ENCODE measurements around the gene HEG1.

HEG1 gene

GRCh38 chr3:125014570-125015179, 41.1 kb downstream of the HEG1 start:
- DNase-seq (ENCODE audit: low read depth), result no peak

- DNase-seq (ENCODE audit: low read depth), result no peak
Observed at GRCh38 chr3:125013095-125013494, 42.7 kb downstream of the HEG1 start.

- DNase-seq (ENCODE audit: low read depth), result no peak
Observed at GRCh38 chr3:125011941-125012340, 43.9 kb downstream of the HEG1 start.

- DNase-seq (ENCODE audit: low read depth), result no peak
Observed at GRCh38 chr3:125010393-125010792, 45.4 kb downstream of the HEG1 start.

GRCh38 chr3:125008766-125009165, 47.0 kb downstream of the HEG1 start:
- no peak for DNase-seq (ENCODE audit: low read depth)

- DNase-seq (ENCODE audit: low read depth), result no peak
Observed at GRCh38 chr3:125006291-125006731, 49.5 kb downstream of the HEG1 start.

- no peak for DNase-seq (ENCODE audit: low read depth)
Observed at GRCh38 chr3:125005676-125006075, 50.1 kb downstream of the HEG1 start.

GRCh38 chr3:125005222-125005621, 50.6 kb downstream of the HEG1 start:
- no peak for DNase-seq (ENCODE audit: low read depth)

GRCh38 chr3:125003859-125004595, 51.8 kb downstream of the HEG1 start:
- no peak for DNase-seq (ENCODE audit: low read depth)

GRCh38 chr3:125003369-125003853, 52.4 kb downstream of the HEG1 start:
- no peak for DNase-seq (ENCODE audit: low read depth)

GRCh38 chr3:125002414-125003368, 53.1 kb downstream of the HEG1 start:
- DNase-seq (ENCODE audit: low read depth), result no peak

- no peak for DNase-seq (ENCODE audit: low read depth)
Observed at GRCh38 chr3:125001557-125002413, 54.0 kb downstream of the HEG1 start.

GRCh38 chr3:125000661-125001060, 55.1 kb downstream of the HEG1 start:
- no peak for DNase-seq (ENCODE audit: low read depth)

- no peak for DNase-seq (ENCODE audit: low read depth)
Observed at GRCh38 chr3:124999897-125000435, 55.8 kb downstream of the HEG1 start.

GRCh38 chr3:124999317-124999716, 56.5 kb downstream of the HEG1 start:
- DNase-seq (ENCODE audit: low read depth), result no peak

GRCh38 chr3:124998247-124998630, 57.6 kb downstream of the HEG1 start:
- DNase-seq (ENCODE audit: low read depth), result no peak

GRCh38 chr3:124997303-124998246, 58.2 kb downstream of the HEG1 start:
- DNase-seq (ENCODE audit: low read depth), result no peak

- no peak for DNase-seq (ENCODE audit: low read depth)
Observed at GRCh38 chr3:124995460-124995994, 60.3 kb downstream of the HEG1 start.

- no peak for DNase-seq (ENCODE audit: low read depth)
Observed at GRCh38 chr3:124993466-124993865, 62.3 kb downstream of the HEG1 start.

GRCh38 chr3:124992041-124992440, 63.8 kb downstream of the HEG1 start:
- no peak for DNase-seq (ENCODE audit: low read depth)
